Liver (tissue), 3 donors: Measurements from ENCODE around the gene ZNF138.

Experiments
- CTCF ChIP-seq: fragments of 150-350 bp; IDR thresholded peaks from 2 replicates; pipeline ENCODE4 v1.5.1; 2017; ENCODE audit warnings: improper control_type of control experiment, low read depth, low read length; ENCODE audit not compliant: missing input control
- GABPA ChIP-seq, 2 donors: IDR thresholded peaks in 1 of 2; conservative IDR thresholded peaks in 1 of 2; 2 replicates each; pipeline ENCODE4 v1.6.1; 2016; ENCODE audit warnings: antibody characterized with exemption in 2 of 2, mild to moderate bottlenecking in 1 of 2, moderate library complexity in 1 of 2
- donor health status: healthy.
- donor health status: healthy.

- TF ChIP-seq GABPA (IDR thresholded peaks at IDR 0.05 in 1 of 2, conservative IDR thresholded peaks at IDR 0.05 in 1 of 2) (no peak), CTCF (no peak)
Observed at GRCh38 chr7:64834989-64835388, 40.8 kb downstream of the ZNF138 start.
